Activated naive CD8-positive, alpha-beta T cell (primary cell): ENCODE results near the gene ARID5B.

ENCODE experiments used
- H3K27ac Mint-ChIP-seq: one replicate; pipeline ENCODE4 v1.8.0; 2021; ENCODE audit warnings: mixed read lengths
- H3K27me3 Mint-ChIP-seq: one replicate; pipeline ENCODE4 v1.8.0; 2021; ENCODE audit warnings: mixed read lengths
- H3K36me3 Mint-ChIP-seq: one replicate; pipeline ENCODE4 v1.8.0; 2021; ENCODE audit warnings: mixed read lengths
- H3K4me1 Mint-ChIP-seq: one replicate; pipeline ENCODE4 v1.8.0; 2021; ENCODE audit warnings: low read depth, mixed read lengths
- H3K4me3 Mint-ChIP-seq: one replicate; pipeline ENCODE4 v1.8.0; 2021; ENCODE audit warnings: mild to moderate bottlenecking, mixed read lengths
- H3K9me3 Mint-ChIP-seq: one replicate; pipeline ENCODE4 v1.8.0; 2021; ENCODE audit warnings: low read depth, mixed read lengths

The ARID5B gene

GRCh38 chr10:61906562-61906901, 5.0 kb downstream of the ARID5B start:
- Mint-ChIP-seq H3K4me3 (no peak overlapping the region), H3K4me1 (peaks cover 48% of the 10 kb centered on the region), H3K36me3 (peaks cover 14% of the 10 kb centered on the region), H3K27me3 (no peaks in the 10 kb centered on the region), H3K27ac (peak overlapping the region; percentile 22), H3K9me3 (no peaks in the 10 kb centered on the region)

GRCh38 chr10:61907011-61907410, 5.5 kb downstream of the ARID5B start:
- Mint-ChIP-seq H3K27ac (no peak overlapping the region), H3K9me3 (no peaks in the 10 kb centered on the region), H3K4me1 (peaks cover 50% of the 10 kb centered on the region), H3K4me3 (no peak overlapping the region), H3K36me3 (peaks cover 16% of the 10 kb centered on the region), H3K27me3 (no peaks in the 10 kb centered on the region)

GRCh38 chr10:61907587-61907986, 6.1 kb downstream of the ARID5B start:
- Mint-ChIP-seq H3K9me3 (no peaks in the 10 kb centered on the region), H3K4me3 (no peak overlapping the region), H3K27ac (no peak overlapping the region), H3K36me3 (peaks cover 16% of the 10 kb centered on the region), H3K27me3 (no peaks in the 10 kb centered on the region), H3K4me1 (peaks cover 50% of the 10 kb centered on the region)

GRCh38 chr10:61910226-61910805, 8.8 kb downstream of the ARID5B start:
- H3K4me1 Mint-ChIP-seq = peaks cover 37% of the 10 kb centered on the region

GRCh38 chr10:61910894-61911293, 9.4 kb downstream of the ARID5B start:
- H3K9me3 Mint-ChIP-seq = no peaks in the 10 kb centered on the region
- H3K27me3 Mint-ChIP-seq = no peaks in the 10 kb centered on the region
- H3K4me1 Mint-ChIP-seq = peaks cover 32% of the 10 kb centered on the region
- peaks cover 34% of the 10 kb centered on the region for H3K36me3 Mint-ChIP-seq
- H3K4me3 Mint-ChIP-seq = no peak overlapping the region
- no peak overlapping the region for H3K27ac Mint-ChIP-seq

More at GRCh38 chr10:61910226-61910805, 8.8 kb downstream of the ARID5B start:
- Mint-ChIP-seq H3K9me3 (no peaks in the 10 kb centered on the region), H3K36me3 (peaks cover 30% of the 10 kb centered on the region), H3K4me3 (no peak overlapping the region), H3K27ac (no peak overlapping the region), H3K27me3 (no peaks in the 10 kb centered on the region)

GRCh38 chr10:61911425-61911824, 9.9 kb downstream of the ARID5B start:
- H3K36me3 Mint-ChIP-seq = peaks cover 34% of the 10 kb centered on the region
- H3K9me3 Mint-ChIP-seq = no peaks in the 10 kb centered on the region
- no peak overlapping the region for H3K27ac Mint-ChIP-seq
- no peaks in the 10 kb centered on the region for H3K27me3 Mint-ChIP-seq
- no peak overlapping the region for H3K4me3 Mint-ChIP-seq
- peaks cover 29% of the 10 kb centered on the region for H3K4me1 Mint-ChIP-seq

GRCh38 chr10:61912981-61913380, 11.5 kb downstream of the ARID5B start:
- Mint-ChIP-seq H3K4me3 (no peak overlapping the region), H3K27me3 (no peaks in the 10 kb centered on the region), H3K36me3 (peaks cover 40% of the 10 kb centered on the region), H3K9me3 (peaks cover 4% of the 10 kb centered on the region), H3K27ac (no peak overlapping the region), H3K4me1 (peaks cover 30% of the 10 kb centered on the region)

GRCh38 chr10:61918140-61918539, 16.6 kb downstream of the ARID5B start:
- no peak overlapping the region for H3K4me3 Mint-ChIP-seq
- H3K36me3 Mint-ChIP-seq = peaks cover 35% of the 10 kb centered on the region
- H3K27ac Mint-ChIP-seq = peak overlapping the region; percentile 22
- H3K27me3 Mint-ChIP-seq = no peaks in the 10 kb centered on the region
- peaks cover 35% of the 10 kb centered on the region for H3K4me1 Mint-ChIP-seq
- peaks cover 8% of the 10 kb centered on the region for H3K9me3 Mint-ChIP-seq

GRCh38 chr10:61918989-61919388, 17.5 kb downstream of the ARID5B start:
- H3K4me1 Mint-ChIP-seq = peaks cover 41% of the 10 kb centered on the region
- no peak overlapping the region for H3K27ac Mint-ChIP-seq
- peaks cover 34% of the 10 kb centered on the region for H3K36me3 Mint-ChIP-seq
- H3K9me3 Mint-ChIP-seq = peaks cover 8% of the 10 kb centered on the region
- H3K4me3 Mint-ChIP-seq = no peak overlapping the region
- H3K27me3 Mint-ChIP-seq = no peaks in the 10 kb centered on the region

- Mint-ChIP-seq H3K4me3 (no peak overlapping the region), H3K27ac (no peak overlapping the region), H3K4me1 (peaks cover 38% of the 10 kb centered on the region), H3K9me3 (peaks cover 8% of the 10 kb centered on the region), H3K27me3 (no peaks in the 10 kb centered on the region), H3K36me3 (peaks cover 33% of the 10 kb centered on the region)
These were observed 18.2 kb downstream of the ARID5B start for GRCh38 chr10:61919646-61920215.

GRCh38 chr10:61921143-61921542, 19.6 kb downstream of the ARID5B start:
- Mint-ChIP-seq H3K36me3 (peaks cover 29% of the 10 kb centered on the region), H3K4me3 (no peak overlapping the region), H3K27me3 (no peaks in the 10 kb centered on the region), H3K27ac (peak overlapping the region; percentile 22), H3K9me3 (peaks cover 8% of the 10 kb centered on the region), H3K4me1 (peaks cover 38% of the 10 kb centered on the region)

- peaks cover 34% of the 10 kb centered on the region for H3K4me1 Mint-ChIP-seq
- H3K9me3 Mint-ChIP-seq = no peaks in the 10 kb centered on the region
- no peaks in the 10 kb centered on the region for H3K27me3 Mint-ChIP-seq
- peaks cover 20% of the 10 kb centered on the region for H3K36me3 Mint-ChIP-seq
- H3K27ac Mint-ChIP-seq = peak overlapping the region; percentile 24
- H3K4me3 Mint-ChIP-seq = no peak overlapping the region
These were observed 21.9 kb downstream of the ARID5B start for GRCh38 chr10:61923210-61923949.

- no peaks in the 10 kb centered on the region for H3K27me3 Mint-ChIP-seq
- H3K27ac Mint-ChIP-seq = no peak overlapping the region
- peaks cover 32% of the 10 kb centered on the region for H3K4me1 Mint-ChIP-seq
- no peak overlapping the region for H3K4me3 Mint-ChIP-seq
- H3K9me3 Mint-ChIP-seq = no peaks in the 10 kb centered on the region
- H3K36me3 Mint-ChIP-seq = peaks cover 23% of the 10 kb centered on the region
These were observed 22.4 kb downstream of the ARID5B start for GRCh38 chr10:61923950-61924274.

- Mint-ChIP-seq H3K27ac (peak overlapping the region; percentile 1), H3K4me3 (no peak overlapping the region), H3K4me1 (peaks cover 31% of the 10 kb centered on the region), H3K36me3 (peaks cover 25% of the 10 kb centered on the region), H3K9me3 (no peaks in the 10 kb centered on the region), H3K27me3 (no peaks in the 10 kb centered on the region)
These were observed 28.1 kb downstream of the ARID5B start for GRCh38 chr10:61929555-61929954.

- peaks cover 36% of the 10 kb centered on the region for H3K4me1 Mint-ChIP-seq
- no peaks in the 10 kb centered on the region for H3K9me3 Mint-ChIP-seq
- no peak overlapping the region for H3K4me3 Mint-ChIP-seq
- peaks cover 19% of the 10 kb centered on the region for H3K36me3 Mint-ChIP-seq
- no peaks in the 10 kb centered on the region for H3K27me3 Mint-ChIP-seq
- no peak overlapping the region for H3K27ac Mint-ChIP-seq
These were observed 30.3 kb downstream of the ARID5B start for GRCh38 chr10:61931620-61932332.
